Activated T-helper 9 cell treated with anti-CD3 and anti-CD28 coated beads, Interleukin-2, amount 50 U/mL, for 16 hours (primary cell): Measurements from ENCODE around the gene ABHD12.
"Not testable (repeated sequence)": the region's sequence is repeated elsewhere in the genome, so short reads cannot be mapped to it uniquely, and the experiment has no call there.

Source experiments
- DNase-seq: peaks from one replicate; pipeline ENCODE4 v3.0.0-alpha.2; 2020; ENCODE audit warnings: low read depth

ABHD12 gene

DNA sequence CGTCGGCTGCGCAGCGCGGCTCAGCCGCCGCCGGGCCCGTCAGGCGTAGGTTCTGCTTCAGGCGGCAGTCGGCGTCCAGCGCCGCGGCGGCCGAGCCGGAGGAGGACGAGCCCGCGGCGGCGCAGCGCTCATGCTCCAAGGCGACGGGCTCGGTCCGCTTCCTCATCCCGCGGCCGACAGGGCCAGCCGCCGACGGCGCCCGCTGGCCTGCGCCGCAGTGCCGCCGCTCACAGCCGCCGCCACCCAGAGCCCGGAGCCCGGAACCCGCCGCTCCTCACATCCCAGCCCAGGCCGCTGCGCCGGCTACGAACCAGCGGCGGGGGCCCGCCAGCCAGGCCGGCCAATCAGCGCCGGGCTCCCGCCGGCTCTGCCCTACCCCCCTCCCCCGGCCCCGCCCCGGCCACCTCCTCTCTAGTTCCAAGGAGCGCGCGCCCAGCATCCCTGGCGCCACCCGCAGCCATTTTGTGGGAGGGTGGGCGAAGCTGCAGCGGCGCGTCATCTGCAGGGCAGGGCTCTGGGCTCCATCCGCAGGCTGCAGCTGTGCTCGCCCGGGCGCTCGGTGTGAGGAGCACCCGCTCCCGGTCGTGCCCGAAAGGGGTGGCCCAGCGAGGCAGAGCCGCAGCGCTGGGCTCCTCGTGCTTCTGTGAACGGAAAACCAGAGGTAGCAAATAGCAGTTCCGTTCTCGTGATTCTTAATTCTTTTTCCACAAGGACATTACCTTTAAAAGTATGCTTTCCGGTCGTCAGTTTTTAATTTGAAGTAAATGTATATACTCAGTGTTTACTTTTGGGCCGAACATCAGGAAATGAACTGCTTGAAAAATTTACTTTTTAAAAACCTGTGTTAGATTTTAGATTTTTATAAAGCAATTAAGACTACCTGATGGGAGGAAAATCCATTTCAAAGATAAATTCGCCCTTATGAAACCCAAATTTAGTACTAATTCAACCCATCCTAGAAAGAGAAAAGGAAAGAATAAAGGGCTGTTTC is at the start of gene ABHD12:
TSS of gene ABHD12 (minus strand) at position 298 of the 991 bp plus-strand sequence. CDS start at position 166, 132 bp downstream.
- DNase-seq: peak; percentile 94

DNA sequence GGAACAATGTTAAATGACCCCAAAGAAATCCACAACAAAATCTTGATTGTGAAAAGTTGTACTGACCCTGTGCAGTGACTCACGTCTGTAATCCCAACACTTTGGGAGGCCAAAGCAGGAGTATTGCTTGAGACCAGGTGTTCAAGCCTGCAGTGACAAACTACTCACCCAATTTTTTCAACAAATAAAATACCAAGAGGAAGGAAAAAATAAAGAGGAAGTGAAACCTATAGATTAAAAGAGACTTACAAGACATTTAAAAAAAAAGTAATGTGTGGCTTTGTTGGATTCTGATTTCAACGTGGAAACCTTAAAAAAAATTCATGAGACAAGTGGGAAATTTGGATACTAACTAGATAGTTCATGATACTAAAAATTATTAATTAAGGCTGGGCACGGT is 48.7 kb upstream of the ABHD12 start:
- no peak for DNase-seq

DNA sequence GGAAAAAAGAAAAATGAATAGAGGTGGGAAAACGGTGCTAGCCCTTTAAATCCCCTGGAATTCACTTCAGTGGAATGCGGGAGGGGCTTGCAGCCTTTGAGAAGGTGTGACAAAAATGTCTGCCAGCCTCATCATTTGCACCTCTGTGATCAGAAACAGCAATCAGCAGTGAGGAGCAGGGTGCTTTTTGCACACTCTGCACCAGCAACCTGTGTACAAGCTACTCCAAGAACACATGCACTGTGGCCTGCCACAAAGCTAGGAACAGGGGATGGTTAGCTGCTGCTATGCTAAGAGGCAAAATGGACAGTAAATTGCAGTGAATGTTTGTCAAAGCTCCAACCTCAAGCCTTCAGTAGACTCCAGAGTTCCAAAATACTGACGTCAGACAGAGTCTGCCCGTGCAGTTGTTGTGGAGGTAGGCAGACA is 46.5 kb upstream of the ABHD12 start:
- DNase-seq: no peak

DNA sequence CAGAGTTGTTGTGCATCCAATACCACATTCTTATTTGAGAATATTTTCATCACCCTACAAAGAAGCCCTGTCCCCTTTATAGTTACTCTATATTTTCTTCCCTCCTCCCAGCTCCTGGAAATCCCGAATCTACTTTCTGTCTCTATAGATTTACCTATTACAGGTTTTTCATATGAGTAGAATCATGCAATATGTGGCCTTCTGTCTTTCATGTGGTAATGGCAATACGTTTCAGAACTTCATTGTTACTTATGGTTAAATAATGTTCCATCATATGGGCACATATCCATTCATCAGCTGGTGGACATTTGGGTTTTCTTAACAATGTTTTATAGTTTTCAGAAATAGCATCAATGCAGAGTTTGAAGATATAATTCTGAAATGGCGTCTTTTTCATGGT is 33.9 kb upstream of the ABHD12 start:
- no peak for DNase-seq

DNA sequence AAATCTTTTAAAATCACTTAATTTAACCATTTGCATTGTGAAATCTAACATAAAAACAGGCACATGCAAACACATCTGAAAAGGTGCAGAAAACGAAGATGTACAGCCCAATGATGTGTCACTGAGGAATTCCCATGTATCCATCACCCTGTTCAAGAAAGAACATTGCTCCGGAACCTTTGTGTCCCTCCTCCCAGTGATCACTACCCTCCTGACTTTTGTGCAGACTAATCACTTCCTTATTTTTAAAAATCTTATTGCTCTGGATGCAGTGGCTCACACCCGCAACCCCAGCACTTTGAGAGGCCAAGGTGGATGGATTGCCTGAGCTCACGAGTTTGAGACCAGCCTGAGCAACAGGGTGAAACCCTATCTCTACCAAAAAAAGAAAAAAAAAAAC is 31.4 kb upstream of the ABHD12 start:
- no peak for DNase-seq

DNA sequence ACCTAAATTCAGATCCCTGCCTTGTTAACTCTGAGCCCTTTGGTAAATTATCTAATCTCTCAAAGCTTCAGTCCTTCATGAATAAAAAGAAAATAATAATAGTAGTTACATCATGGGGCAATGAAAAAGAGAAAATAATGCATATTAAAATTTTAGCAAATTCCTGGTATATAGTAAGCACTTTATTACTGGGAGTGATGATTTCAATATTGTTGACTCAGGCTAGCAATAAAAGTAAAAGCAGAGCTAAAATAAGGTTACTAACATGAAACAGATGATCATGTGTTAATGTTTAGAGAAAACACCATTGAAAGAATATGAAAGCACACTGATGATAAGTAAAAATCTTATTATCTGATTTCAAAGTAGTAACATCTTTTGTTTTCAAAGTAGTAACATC is 30.5 kb upstream of the ABHD12 start:
- DNase-seq: no peak

DNA sequence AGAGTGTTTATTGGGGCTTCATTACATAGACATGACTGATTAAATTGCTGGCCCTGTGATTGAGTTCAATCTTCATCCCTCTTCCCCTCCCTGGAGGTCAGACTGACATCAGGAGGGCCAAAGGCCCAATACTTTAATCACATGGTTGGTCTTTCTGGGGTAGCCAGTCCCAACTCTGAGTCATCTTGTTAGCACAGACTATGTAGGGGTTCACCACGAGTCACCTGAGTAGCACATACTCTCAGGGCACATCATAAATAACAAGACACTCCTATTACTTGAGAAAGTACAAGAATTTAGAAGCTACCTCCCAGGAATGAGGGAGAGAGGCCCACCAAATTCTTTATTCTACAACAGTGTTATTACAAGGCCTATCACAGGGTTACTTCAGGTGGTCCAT is 28.1 kb upstream of the ABHD12 start:
- DNase-seq: no peak

DNA sequence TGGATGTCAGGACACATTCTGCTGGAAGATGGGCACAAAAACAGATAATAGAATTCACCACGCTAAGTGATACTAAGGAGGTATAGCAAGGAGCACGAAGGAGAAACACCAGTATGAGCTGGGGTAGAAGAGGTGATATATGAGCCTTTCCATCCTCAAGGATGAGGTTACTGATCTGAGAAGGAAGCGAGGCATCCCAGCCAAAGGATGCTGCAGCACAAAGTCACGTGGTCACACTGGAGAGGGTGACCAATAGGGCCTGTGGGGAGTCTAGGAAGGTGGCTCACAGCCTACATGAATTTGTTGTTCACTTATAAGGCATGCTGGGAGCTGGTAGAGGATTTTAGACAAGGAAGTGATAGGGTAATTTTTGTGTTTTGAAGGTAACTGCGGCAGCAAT is 18.3 kb upstream of the ABHD12 start:
- DNase-seq: no peak

DNA sequence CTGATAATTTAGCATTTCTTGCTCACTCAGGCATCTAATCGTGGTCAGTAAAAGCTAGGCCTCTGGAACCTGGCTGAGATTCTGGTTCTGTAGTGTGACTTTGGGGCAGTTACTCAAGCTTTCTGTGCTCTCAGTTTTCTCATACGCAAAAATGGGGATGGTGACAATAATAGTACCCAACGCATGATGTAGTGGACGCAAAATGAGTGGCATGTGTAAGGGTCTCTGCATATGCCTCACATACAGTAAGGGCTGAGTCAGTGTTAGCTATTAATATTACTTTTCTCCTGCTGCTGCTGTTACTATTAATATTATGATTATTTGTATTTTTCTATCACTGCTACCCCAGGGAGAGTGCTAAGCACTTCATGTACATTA is 17.5 kb upstream of the ABHD12 start:
- DNase-seq: no peak

DNA sequence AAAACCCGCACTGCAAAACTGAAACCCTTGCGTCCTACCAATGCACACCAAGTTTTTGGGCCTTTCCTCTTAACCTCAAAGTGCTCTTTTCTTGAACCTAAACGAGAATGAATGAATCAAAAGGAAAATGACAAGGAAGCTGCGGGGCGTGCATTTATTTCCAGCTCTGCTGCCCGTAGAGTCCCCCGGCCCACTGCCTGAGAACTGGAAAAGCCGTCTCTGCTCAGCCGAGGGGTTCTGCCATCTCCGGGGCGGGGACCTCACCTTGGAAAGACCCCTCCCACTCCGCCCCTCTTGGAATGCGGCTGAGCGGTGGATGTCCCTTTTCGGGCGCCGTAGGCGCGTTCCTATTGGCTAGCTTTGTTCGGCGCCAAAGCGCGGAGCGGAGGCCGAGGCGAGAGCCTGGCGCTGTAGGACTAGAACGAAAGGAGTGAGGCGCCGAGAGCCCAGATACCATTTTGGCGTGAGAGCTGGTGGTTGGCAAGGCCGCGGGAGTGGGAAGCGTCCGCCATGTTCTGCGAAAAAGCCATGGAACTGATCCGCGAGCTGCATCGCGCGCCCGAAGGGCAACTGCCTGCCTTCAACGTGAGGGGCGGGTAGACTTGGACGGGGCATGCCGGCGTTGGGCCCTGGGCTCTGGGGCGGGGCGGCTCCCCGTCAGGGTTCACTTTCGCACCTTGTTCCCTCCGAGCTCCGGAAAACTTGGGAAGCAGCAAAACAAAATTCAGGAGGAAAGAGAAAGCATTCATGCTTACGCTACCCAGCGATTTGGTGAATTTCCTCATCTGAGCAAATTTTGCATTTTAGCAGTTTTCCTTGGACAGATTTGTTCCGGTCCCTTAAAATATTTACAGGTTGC is 16.9 kb upstream of the ABHD12 start, which contains the start of gene GINS1:
TSS of gene GINS1 (plus strand) at position 363 of the 859 bp plus-strand sequence. CDS start at position 511, 148 bp downstream.
- peak; percentile 63 for DNase-seq

DNA sequence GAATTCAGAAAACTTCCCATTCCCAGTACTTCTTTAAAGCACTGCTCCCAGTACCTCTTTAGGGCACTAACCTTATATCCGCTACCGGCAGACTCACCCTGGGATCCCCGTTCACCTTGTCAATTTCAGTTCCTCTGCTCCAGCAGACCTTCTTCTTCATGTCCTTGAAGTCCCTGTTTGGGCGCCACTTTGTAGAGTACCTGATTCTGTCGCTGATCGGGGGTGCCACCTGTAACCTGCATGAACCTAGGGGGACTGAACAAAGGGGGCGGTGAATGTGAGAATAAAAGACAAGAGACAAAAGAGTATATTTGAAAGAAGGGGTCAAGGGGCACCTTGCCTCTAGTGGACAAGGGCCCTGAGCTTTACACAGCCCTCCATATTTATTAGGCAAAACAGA is 11.9 kb upstream of the ABHD12 start:
- DNase-seq: no peak

DNA sequence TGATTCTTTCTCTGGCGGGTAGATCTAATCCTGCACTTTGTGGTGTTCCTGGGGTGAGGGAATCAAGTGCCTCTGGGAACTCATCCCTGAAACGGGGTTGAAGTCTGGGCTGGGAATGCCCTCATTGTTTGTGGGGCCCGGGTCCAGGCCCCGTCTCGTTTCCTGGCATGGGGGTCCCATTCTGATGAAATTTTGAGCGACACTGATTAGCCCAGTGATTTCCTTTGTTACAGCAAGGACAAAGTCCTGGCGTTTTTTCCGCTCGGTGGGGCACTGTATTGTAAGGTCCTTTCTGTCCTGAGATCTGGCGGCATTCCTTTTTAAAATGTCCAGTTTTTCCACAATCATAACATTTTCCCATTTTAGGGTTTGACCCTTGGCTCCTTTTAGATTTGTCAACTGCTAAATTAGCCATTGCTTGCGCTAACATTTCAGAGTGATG is 9.7 kb upstream of the ABHD12 start:
- not testable (repeated sequence) for DNase-seq

DNA sequence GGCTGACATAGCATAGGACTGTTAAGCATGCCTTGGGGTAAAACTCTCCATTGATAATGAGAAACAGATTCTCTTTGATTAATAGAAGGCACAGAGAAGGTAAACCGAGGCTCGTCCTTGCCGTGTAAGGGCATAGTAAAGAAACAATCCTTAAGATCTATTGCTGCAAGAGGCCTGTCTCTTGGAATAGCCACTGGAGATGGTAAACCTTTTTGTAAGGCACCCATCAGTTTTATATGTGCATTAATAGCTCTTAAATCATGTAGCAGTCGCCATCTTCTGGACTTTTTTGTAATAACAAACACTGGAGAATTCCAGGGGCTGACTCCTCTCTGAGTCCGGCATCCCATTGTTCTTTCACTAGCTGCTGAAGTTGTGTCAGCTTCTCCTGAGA is 8.4 kb upstream of the ABHD12 start:
- no peak for DNase-seq

DNA sequence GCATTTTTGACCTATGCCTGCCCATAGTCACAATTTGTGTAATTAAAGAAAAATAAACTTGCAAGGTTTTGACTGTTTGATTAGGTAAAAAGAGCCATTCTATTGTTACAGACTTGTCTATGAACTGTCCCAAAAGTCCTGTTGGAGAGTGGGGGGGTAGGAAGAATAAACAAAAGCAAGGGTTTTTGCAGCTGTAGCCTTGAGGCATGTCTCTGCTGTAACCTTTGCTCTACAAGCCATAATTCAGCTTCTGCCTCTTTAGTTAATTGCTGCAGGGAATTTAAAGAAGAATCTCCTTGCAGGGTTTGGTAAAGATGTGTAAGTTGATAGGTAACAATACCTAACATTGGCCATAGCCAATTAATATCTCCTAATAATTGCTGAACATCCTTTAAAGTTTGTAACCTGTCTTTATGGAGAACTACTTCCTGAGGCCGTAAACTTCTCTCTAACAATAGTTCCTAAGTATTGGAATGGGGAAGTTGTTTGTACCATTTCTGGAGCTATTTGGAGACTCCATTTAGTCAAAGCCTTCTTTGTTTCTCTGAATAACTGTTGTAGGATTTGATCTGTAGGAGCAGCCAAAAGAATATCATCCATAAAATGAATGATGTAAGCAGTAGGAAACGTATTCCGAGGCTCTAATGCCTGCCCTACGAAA is 7.9 kb upstream of the ABHD12 start:
- no peak for DNase-seq

DNA sequence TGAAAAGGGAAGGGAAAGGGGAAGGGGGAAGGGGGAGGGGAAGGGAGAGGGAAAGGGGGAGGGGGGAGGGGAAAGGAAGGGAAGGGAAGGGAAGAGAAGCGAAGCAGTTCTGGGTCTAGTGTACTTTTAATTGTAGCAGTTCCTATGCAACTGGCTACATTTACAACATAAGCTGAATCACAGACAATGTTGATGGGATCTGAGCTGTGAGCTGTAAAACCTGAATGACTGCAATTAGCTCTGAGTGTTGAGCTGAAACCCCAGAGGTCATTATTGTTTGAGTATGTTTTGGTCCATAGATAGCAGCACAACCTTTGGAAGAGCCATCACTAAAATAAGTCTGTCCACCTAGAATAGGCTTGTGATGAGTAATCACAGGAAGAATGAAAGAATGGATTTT is 7.2 kb upstream of the ABHD12 start:
- DNase-seq: no peak

DNA sequence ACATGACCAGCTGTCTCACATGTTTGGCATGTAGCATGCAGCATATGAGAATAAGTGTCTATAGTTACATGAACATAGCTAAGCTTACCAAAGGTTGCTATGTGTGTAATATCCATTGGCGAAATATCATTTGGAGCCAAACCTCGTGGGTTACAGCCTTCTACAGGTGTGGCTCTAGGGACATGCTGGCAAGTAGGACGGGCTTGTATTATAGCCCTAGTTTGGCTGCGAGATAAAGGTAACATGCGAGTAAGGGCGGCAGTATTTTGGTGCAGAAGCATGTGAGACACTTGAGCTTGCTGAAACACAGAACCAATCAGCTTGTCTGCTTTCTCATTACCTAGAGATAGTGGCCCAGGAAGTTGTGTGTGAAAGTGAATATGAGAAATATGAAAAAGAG is 6.5 kb upstream of the ABHD12 start:
- DNase-seq: no peak

DNA sequence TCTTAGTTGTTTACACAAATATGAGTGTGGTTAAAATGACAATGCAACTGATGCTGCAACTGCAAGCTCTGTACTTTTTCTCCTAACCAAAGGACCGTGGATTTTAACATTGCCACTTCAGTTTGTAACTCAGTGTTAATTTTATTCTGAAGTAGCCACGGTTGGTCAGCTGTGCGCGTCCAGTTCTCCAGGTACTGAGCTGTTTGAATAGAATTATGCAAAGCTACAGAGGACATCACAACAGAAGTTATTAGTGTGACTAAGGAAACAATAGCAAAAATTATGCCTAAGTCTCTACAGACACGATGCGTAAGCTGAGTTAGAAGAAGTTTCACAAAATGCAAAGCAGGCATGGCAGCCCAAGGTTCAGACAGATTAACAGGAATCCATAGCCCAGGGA is 4.4 kb upstream of the ABHD12 start:
- no peak for DNase-seq

DNA sequence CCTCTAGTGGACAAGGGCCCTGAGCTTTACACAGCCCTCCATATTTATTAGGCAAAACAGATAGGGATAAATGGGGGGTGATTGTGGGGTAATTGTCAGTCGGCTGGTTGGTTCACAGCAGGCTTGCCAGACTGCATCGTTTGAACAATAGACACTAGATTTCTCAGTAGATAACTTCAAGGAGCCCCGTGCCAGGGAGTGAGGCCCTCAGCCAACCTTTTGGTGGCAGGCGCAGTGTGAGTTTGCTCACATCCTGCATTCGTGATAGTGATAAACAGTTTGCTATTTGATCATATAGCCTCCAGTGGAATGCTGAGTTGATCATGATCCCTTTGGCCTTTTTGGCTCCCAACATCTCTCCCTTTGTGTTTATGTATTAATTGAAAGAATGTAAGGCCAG is 3.6 kb upstream of the ABHD12 start:
- no peak for DNase-seq

DNA sequence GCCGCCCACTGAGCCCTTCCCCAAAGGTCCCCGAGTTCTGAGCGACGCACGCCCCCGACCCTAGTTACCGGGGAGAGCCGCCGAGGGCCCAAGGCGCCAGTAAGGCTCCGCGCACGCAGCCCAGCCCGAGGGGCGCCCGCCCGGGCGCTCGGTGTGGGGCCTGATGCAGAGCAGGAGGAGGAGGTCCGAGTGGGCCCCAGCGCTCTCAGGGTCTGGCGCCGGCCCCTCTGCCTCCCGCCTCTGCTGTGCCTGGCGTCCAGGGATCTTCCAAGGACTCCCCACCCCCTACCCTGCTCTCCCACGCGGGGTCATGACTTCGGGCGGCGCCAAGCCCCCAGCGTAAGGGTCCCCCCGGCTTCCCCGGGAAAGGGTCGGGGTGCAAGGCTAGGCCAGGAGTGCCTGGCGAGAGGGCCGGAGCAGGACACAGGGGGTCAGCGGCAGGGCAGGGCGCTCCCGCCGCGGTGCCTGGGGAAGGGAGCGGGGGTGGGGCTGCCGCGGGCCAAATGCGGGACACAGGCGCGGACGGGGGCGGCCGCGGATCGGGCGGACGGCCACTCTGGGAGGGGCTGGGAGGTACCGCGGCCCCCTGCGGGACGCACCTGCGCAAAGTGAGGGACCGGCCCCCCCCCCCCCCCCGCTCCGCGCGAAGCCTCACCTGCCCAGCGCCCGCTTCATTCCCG is 637 bp downstream of the ABHD12 start:
- peak; percentile 11 for DNase-seq

DNA sequence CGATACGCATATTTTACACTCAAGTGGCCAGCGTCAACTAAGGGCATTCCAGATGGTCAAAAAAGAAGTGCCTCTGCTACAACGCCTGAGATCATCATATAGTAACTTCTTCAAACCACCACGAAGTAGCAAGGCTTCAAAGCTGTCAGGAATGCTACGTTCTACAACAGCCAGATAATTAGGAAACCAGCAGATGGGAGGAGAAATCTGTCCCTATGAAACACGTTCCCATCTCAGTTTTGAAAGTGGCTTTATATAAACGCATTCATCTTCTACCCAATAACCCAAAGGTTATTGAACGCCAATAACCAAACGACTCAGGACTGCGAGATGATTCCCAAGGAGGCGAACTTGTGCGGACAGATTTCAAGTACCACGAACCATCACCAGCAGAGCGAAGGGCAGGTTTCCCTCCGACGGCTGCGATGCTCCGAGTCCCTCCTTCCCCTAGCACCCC is 1.2 kb downstream of the ABHD12 start:
- no peak for DNase-seq

DNA sequence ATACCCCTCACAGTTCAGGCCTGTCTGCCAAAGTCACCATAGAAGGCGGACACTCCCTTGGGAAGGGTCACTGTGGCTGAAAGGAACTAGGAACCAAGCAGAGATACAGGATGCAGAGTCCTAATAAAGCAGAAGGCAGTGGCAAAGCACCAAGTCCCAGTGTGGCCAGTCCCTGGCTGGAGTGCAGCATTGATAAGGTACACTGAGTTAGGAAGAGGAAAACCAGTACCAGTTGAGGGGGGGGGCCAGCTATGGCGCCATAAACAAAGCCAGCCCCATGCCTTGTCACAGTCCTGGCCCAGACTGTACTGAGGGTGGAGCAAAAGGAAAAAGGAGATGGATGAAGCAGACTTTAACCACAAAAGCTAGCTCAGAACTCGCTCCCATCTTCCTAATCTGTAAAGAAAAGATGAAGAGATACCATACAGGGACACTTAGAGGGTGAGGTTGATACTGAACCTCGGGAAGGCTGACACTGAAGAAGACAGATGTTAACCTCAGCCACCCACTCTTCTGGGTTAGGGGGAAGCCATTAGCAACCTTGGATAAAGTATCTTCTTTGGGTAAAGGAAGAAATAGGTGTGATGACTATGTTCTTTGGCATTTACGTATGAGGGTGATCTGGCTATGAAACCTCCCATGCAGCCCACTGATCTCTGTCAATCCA is 7.8 kb downstream of the ABHD12 start:
- DNase-seq: no peak
